ENCODE data around the gene SH3RF1. TPM values are rescaled to one million over a fixed set of nuclear protein-coding genes. Genes with fewer than 3 reads are reported as not detected.

SH3RF1 gene
- total RNA-seq, 1 experiment from 2014 or later, result 16.6 TPM

DNA sequence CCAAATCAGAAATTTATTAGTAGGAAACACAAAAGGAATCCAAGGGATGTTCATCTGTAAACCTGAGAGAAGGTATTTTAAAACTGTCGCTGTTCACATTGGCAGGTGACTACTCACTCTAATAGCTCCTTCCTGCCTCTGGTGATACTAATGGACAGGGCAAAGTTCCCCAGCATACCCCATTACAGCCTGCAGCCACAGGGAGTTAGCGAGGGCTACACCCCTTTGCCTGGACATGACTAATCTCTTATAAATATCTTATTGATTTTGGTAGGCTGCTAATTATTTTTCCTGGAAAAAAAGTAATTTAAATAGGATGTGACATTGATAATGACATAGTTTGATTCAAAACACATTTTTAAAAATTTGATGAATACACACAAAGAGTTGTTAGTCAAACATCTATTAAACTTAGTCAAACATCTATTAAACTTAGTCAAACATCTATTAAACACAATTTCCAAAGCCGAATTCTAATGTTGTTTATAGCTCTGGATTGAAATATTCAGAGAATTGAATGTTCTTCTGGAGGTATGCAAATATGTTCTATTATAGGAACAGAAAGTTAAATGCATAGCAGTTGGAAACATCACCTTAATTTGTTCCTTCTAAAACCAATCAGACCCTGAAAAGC lies 177.8 kb downstream of the SH3RF1 start:
- Mint-ChIP-seq H3K27me3 (ENCODE audit: low read depth) (no peaks in the 10 kb centered on the region), H3K36me3 (peaks cover 33% of the 10 kb centered on the region), H3K9me3 (peaks cover 21% of the 10 kb centered on the region), H3K4me3 (no peak overlapping the region), H3K27ac (no peak overlapping the region), H3K4me1 (peaks cover 5% of the 10 kb centered on the region)
- TF ChIP-seq ZNF232 (CRISPR knock-in tag; IDR thresholded peaks at IDR 0.05), result no peak
- no peak for TF ChIP-seq TEAD1 (CRISPR knock-in tag; IDR thresholded peaks at IDR 0.05)
- TF ChIP-seq, protein P1, sequence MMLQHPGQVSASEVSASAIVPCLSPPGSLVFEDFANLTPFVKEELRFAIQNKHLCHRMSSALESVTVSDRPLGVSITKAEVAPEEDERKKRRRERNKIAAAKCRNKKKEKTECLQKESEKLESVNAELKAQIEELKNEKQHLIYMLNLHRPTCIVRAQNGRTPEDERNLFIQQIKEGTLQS (CRISPR knock-in tag; conservative IDR thresholded peaks at IDR 0.05), result no peak
- TF ChIP-seq SP1 (CRISPR knock-in tag; conservative IDR thresholded peaks at IDR 0.05), result no peak
- TF ChIP-seq PRRX2 (CRISPR knock-in tag; IDR thresholded peaks at IDR 0.05), result no peak
- no peak for TF ChIP-seq TP53 (CRISPR knock-in tag; IDR thresholded peaks at IDR 0.05)
- TF ChIP-seq, protein P2, sequence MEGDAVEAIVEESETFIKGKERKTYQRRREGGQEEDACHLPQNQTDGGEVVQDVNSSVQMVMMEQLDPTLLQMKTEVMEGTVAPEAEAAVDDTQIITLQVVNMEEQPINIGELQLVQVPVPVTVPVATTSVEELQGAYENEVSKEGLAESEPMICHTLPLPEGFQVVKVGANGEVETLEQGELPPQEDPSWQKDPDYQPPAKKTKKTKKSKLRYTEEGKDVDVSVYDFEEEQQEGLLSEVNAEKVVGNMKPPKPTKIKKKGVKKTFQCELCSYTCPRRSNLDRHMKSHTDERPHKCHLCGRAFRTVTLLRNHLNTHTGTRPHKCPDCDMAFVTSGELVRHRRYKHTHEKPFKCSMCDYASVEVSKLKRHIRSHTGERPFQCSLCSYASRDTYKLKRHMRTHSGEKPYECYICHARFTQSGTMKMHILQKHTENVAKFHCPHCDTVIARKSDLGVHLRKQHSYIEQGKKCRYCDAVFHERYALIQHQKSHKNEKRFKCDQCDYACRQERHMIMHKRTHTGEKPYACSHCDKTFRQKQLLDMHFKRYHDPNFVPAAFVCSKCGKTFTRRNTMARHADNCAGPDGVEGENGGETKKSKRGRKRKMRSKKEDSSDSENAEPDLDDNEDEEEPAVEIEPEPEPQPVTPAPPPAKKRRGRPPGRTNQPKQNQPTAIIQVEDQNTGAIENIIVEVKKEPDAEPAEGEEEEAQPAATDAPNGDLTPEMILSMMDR (IDR thresholded peaks at IDR 0.05), result no peak
- TF ChIP-seq, protein P3, sequence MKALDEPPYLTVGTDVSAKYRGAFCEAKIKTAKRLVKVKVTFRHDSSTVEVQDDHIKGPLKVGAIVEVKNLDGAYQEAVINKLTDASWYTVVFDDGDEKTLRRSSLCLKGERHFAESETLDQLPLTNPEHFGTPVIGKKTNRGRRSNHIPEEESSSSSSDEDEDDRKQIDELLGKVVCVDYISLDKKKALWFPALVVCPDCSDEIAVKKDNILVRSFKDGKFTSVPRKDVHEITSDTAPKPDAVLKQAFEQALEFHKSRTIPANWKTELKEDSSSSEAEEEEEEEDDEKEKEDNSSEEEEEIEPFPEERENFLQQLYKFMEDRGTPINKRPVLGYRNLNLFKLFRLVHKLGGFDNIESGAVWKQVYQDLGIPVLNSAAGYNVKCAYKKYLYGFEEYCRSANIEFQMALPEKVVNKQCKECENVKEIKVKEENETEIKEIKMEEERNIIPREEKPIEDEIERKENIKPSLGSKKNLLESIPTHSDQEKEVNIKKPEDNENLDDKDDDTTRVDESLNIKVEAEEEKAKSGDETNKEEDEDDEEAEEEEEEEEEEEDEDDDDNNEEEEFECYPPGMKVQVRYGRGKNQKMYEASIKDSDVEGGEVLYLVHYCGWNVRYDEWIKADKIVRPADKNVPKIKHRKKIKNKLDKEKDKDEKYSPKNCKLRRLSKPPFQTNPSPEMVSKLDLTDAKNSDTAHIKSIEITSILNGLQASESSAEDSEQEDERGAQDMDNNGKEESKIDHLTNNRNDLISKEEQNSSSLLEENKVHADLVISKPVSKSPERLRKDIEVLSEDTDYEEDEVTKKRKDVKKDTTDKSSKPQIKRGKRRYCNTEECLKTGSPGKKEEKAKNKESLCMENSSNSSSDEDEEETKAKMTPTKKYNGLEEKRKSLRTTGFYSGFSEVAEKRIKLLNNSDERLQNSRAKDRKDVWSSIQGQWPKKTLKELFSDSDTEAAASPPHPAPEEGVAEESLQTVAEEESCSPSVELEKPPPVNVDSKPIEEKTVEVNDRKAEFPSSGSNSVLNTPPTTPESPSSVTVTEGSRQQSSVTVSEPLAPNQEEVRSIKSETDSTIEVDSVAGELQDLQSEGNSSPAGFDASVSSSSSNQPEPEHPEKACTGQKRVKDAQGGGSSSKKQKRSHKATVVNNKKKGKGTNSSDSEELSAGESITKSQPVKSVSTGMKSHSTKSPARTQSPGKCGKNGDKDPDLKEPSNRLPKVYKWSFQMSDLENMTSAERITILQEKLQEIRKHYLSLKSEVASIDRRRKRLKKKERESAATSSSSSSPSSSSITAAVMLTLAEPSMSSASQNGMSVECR (CRISPR knock-in tag; IDR thresholded peaks at IDR 0.05; ENCODE audit: borderline replicate concordance), result no peak
- TF ChIP-seq ZNF263 (CRISPR knock-in tag; IDR thresholded peaks at IDR 0.05; ENCODE audit: low read depth), result no peak
- TF ChIP-seq, protein P4, sequence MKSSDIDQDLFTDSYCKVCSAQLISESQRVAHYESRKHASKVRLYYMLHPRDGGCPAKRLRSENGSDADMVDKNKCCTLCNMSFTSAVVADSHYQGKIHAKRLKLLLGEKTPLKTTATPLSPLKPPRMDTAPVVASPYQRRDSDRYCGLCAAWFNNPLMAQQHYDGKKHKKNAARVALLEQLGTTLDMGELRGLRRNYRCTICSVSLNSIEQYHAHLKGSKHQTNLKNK (CRISPR knock-in tag; IDR thresholded peaks at IDR 0.05), result no peak
- no peak for DNase-seq (ENCODE audit: low spot score)
- POLR2A ChIA-PET, result no interaction called here
- CTCF ChIA-PET, result interaction anchor here (0.6 kb wide), 1 partner anchor 288 kb away, joined by 4 read pairs; no protein-coding TSS in a partner anchor
- ATAC-seq, result no peak

DNA sequence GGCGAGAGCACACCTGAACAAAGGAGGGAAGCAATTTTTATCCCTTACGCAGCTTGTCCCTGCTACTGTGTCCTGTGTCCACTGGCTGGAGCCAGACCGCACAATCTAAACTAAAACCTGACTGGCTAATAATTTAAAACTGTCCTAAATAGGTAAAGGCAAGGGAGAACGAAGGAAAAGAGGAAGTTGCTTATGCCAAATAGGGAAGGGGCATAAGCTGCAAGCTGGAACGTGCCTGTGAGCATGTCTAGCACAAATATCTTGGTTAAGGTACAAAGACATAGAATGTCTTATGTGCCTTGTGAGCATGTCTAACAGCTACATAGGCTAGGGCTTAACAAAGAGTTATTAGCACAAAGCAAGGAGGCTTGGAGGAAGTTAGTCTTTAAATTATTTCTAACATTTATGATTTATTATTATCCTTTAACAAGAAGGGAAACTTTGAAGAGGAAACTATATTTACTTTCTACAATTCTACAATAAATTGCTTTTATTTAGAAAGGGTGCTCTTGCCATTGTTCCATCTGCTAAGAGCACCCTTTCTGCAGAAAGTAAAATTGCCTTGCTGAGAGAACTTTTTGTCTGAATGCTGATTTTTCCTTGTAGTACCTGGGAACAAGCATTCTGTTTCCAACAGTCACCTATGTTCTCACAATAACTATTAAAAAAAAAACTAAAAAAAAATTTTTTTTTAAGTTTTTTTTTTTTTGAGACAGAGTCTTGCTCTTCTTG lies 180.1 kb downstream of the SH3RF1 start:
- H3K4me3 Mint-ChIP-seq, result no peak overlapping the region
- H3K4me1 Mint-ChIP-seq, result peaks cover 5% of the 10 kb centered on the region
- TF ChIP-seq NR1H2 (CRISPR knock-in tag; IDR thresholded peaks at IDR 0.05), result no peak
- POLR2A ChIA-PET, result no interaction called here
- H3K27me3 Mint-ChIP-seq (ENCODE audit: low read depth), result no peaks in the 10 kb centered on the region
- CTCF ChIA-PET, result no interaction called here
- H3K9me3 Mint-ChIP-seq, result peaks cover 24% of the 10 kb centered on the region
- no peak for ATAC-seq
- H3K27ac Mint-ChIP-seq, result no peak overlapping the region
- peaks cover 26% of the 10 kb centered on the region for H3K36me3 Mint-ChIP-seq
- DNase-seq (ENCODE audit: low spot score), result no peak

DNA sequence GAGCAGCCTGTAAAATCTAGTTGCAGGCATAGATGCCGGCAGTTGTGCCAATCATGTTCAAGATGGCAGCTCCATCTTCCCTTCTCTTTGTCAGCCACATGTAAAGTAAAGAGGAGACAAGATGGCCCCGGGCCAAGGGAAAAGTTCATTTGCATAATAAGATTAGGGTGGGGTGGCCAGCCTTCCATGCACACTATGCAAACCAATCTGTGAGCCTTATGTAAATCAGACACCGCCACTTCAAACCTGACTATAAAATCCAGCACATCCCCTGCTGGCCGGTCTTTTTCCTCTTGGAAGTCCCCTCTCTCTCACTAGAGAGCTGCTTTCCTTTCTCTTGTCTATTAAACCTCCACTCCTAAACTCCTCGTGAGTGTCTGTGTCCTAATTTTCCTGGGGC lies 181.8 kb downstream of the SH3RF1 start:
- H3K9me3 Mint-ChIP-seq, result peaks cover 24% of the 10 kb centered on the region
- POLR2A ChIA-PET, result no interaction called here
- no peak for TF ChIP-seq SMAD4 (CRISPR knock-in tag; IDR thresholded peaks at IDR 0.05)
- TF ChIP-seq, protein P5, sequence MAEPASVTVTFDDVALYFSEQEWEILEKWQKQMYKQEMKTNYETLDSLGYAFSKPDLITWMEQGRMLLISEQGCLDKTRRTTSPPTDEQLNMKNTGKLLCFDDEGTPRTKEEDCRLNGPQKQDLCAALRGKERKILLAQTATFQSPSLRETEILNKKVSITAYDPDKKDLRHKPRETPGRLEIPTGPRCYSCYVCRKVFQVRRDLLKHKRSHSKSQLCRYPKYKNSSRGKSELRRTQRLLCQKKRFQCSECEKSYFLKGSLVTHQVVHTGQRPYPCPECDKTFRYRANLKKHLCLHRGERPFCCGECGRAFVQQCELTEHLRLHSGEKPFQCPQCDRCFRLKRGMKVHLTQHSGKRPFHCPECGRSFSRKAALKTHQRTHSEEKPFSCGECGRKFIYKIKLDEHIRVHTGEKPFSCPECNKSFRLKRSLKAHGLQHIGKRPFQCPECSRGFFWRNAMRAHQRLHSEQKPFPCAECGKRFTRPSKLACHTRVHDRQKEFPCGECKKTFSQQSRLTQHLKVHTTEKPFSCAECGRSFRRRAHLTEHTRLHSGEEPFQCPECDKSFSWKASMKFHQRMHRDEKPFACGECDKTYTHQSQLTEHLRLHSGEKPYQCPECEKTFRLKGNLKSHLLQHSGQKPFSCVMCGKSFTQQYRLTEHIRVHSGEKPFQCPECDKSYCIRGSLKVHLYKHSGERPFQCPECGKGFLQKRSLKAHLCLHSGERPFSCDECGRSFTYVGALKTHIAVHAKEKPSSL (CRISPR knock-in tag; conservative IDR thresholded peaks at IDR 0.05), result no peak
- no peak for TF ChIP-seq TEAD1 (CRISPR knock-in tag; IDR thresholded peaks at IDR 0.05)
- TF ChIP-seq ZNF317 (CRISPR knock-in tag; IDR thresholded peaks at IDR 0.05; ENCODE audit: borderline replicate concordance, low read depth), result no peak
- TF ChIP-seq, protein P6, sequence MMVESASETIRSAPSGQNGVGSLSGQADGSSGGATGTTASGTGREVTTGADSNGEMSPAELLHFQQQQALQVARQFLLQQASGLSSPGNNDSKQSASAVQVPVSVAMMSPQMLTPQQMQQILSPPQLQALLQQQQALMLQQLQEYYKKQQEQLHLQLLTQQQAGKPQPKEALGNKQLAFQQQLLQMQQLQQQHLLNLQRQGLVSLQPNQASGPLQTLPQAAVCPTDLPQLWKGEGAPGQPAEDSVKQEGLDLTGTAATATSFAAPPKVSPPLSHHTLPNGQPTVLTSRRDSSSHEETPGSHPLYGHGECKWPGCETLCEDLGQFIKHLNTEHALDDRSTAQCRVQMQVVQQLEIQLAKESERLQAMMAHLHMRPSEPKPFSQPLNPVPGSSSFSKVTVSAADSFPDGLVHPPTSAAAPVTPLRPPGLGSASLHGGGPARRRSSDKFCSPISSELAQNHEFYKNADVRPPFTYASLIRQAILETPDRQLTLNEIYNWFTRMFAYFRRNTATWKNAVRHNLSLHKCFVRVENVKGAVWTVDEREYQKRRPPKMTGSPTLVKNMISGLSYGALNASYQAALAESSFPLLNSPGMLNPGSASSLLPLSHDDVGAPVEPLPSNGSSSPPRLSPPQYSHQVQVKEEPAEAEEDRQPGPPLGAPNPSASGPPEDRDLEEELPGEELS (CRISPR knock-in tag; IDR thresholded peaks at IDR 0.05), result no peak
- TF ChIP-seq RELA (CRISPR knock-in tag; IDR thresholded peaks at IDR 0.05; ENCODE audit: borderline replicate concordance), result no peak
- no peak for TF ChIP-seq SP1 (CRISPR knock-in tag; conservative IDR thresholded peaks at IDR 0.05)
- TF ChIP-seq, protein P7, sequence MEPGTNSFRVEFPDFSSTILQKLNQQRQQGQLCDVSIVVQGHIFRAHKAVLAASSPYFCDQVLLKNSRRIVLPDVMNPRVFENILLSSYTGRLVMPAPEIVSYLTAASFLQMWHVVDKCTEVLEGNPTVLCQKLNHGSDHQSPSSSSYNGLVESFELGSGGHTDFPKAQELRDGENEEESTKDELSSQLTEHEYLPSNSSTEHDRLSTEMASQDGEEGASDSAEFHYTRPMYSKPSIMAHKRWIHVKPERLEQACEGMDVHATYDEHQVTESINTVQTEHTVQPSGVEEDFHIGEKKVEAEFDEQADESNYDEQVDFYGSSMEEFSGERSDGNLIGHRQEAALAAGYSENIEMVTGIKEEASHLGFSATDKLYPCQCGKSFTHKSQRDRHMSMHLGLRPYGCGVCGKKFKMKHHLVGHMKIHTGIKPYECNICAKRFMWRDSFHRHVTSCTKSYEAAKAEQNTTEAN (CRISPR knock-in tag; IDR thresholded peaks at IDR 0.05), result no peak
- TF ChIP-seq TP53 (CRISPR knock-in tag; IDR thresholded peaks at IDR 0.05), result no peak
- H3K4me3 Mint-ChIP-seq, result no peak overlapping the region
- ATAC-seq (0 out of 2 replicates have a peak, but pooled peaks have one; percentile 43), DNase-seq (ENCODE audit: low spot score) (no peak)
- H3K36me3 Mint-ChIP-seq, result peaks cover 26% of the 10 kb centered on the region
- H3K4me1 Mint-ChIP-seq, result peaks cover 5% of the 10 kb centered on the region
- H3K27ac Mint-ChIP-seq, result no peak overlapping the region
- H3K27me3 Mint-ChIP-seq (ENCODE audit: low read depth), result no peaks in the 10 kb centered on the region
- CTCF ChIA-PET, result no interaction called here
